B cell (primary cell): Measurements from ENCODE around the gene BLACAT1. TPM values are rescaled to one million over a fixed set of nuclear protein-coding genes. Genes with fewer than 3 reads are reported as not detected.

Experiments used
- ATAC-seq: fragments of 200-7000 bp; cut with Tn5 transposase; one replicate; pipeline ENCODE4 v1.10.0; 2021; ENCODE audit warnings: low read depth, mild to moderate bottlenecking, moderate number of reproducible peaks, moderate library complexity
- CTCF ChIA-PET: fragments of 350-600 bp; sonication (Branson Sonifier 250); formaldehyde crosslinking; loops from one replicate; lab custom pipeline; 2021; ENCODE audit warnings: antibody characterized with exemption, inconsistent platforms; lab: Charles Lee
- POLR2A ChIA-PET: fragments of 350-600 bp; sonication (Branson Sonifier 250); formaldehyde crosslinking; loops from one replicate; lab custom pipeline; 2021; ENCODE audit warnings: antibody characterized with exemption; lab: Charles Lee
- DNase-seq: peaks from one replicate; pipeline ENCODE4 v3.0.0; 2013
- H2AFZ ChIP-seq: 2 replicates; pipeline ENCODE4 v1.6.1; 2012; ENCODE audit warnings: mild to moderate bottlenecking, low read depth, low read length; ENCODE audit not compliant: insufficient read depth, poor library complexity, severe bottlenecking
- H3K27ac ChIP-seq, 2 donors: 1 replicate in 1 of 2; 2 replicates in 1 of 2; pipeline ENCODE4 v1.5.1; 2012 to 2013; ENCODE audit warnings: low read length in 2 of 2, mild to moderate bottlenecking in 2 of 2, moderate library complexity in 1 of 2
- H3K27me3 ChIP-seq, 4 experiments: fragments of 200-600 bp in 1 of 4; sonication (generic) in 1 of 4; replicated peaks in 1 of 4; 1 replicate in 2 of 4; 2 replicates in 2 of 4; pipeline versions ENCODE4 v1.6.1 to v1.7.0; 2013 to 2016; ENCODE audit warnings: low read length in 3 of 4, mild to moderate bottlenecking in 2 of 4, mixed read lengths in 1 of 4, moderate library complexity in 1 of 4; ENCODE audit not compliant: insufficient read depth in 4 of 4, control insufficient read depth in 3 of 4; ENCODE audit errors: control extremely low read depth in 1 of 4
- H3K36me3 ChIP-seq, 2 experiments: replicated peaks in 1 of 2; 1 replicate in 1 of 2; 2 replicates in 1 of 2; pipeline versions ENCODE4 v1.6.1 to v1.7.1; 2013; ENCODE audit warnings: low read length in 1 of 2; ENCODE audit not compliant: insufficient read depth in 2 of 2, control insufficient read depth in 1 of 2; ENCODE audit errors: control extremely low read depth in 1 of 2, extremely low read depth in 1 of 2
- H3K4me1 ChIP-seq, 2 donors: fragments of 200-600 bp in 1 of 2; sonication (generic) in 1 of 2; 1 replicate in 1 of 2; 2 replicates in 1 of 2; pipeline versions ENCODE4 v1.5.1 to v1.6.1; 2013 to 2017; ENCODE audit warnings: low read length in 2 of 2; ENCODE audit not compliant: control insufficient read depth in 2 of 2, insufficient read depth in 2 of 2
- H3K4me2 ChIP-seq: replicated peaks from 2 replicates; pipeline ENCODE3; 2012; ENCODE audit warnings: mild to moderate bottlenecking, low read depth, low read length; ENCODE audit not compliant: poor library complexity, severe bottlenecking
- H3K4me3 ChIP-seq, 5 experiments: fragments of 200-600 bp in 1 of 5; sonication (generic) in 1 of 5; 1 replicate in 3 of 5; 2 replicates in 2 of 5; pipeline versions ENCODE4 v1.5.1 to v1.7.0; 2011 to 2016; ENCODE audit warnings: low read length in 4 of 5, mild to moderate bottlenecking in 4 of 5, low read depth in 2 of 5, control low read depth in 1 of 5, moderate library complexity in 1 of 5; ENCODE audit not compliant: insufficient read depth in 1 of 5; ENCODE audit errors: control extremely low read depth in 1 of 5, extremely low read depth in 1 of 5
- H3K79me2 ChIP-seq: fragments of 200-600 bp; sonication (generic); one replicate; pipeline ENCODE4 v1.6.0; 2016; ENCODE audit warnings: low read length; ENCODE audit not compliant: control insufficient read depth, insufficient read depth
- H3K9ac ChIP-seq: fragments of 200-600 bp; sonication (generic); 2 replicates; pipeline ENCODE4 v1.6.1; 2017; ENCODE audit warnings: mild to moderate bottlenecking, low read length, moderate library complexity
- H3K9me3 ChIP-seq, 3 donors: one replicate each; pipeline versions ENCODE4 v1.6.1 to v1.7.1; 2013; ENCODE audit warnings: low read length in 2 of 3; ENCODE audit not compliant: control insufficient read depth in 2 of 3, insufficient read depth in 1 of 3; ENCODE audit errors: control extremely low read depth in 1 of 3
- H4K20me1 ChIP-seq: 2 replicates; pipeline ENCODE4 v1.6.0; 2012; ENCODE audit warnings: mild to moderate bottlenecking, low read length; ENCODE audit not compliant: insufficient read depth, control insufficient read depth, poor library complexity, severe bottlenecking
- H3K27ac Mint-ChIP-seq: one replicate; pipeline ENCODE4 v1.8.0; 2021; ENCODE audit warnings: mixed read lengths
- H3K27me3 Mint-ChIP-seq: one replicate; pipeline ENCODE4 v1.8.0; 2021; ENCODE audit warnings: mixed read lengths
- H3K4me1 Mint-ChIP-seq: one replicate; pipeline ENCODE4 v1.8.0; 2021; ENCODE audit warnings: mixed read lengths
- H3K4me3 Mint-ChIP-seq: one replicate; pipeline ENCODE4 v1.8.0; 2021; ENCODE audit warnings: mixed read lengths
- H3K9me3 Mint-ChIP-seq: one replicate; pipeline ENCODE4 v1.8.0; 2022; ENCODE audit warnings: mixed read lengths; ENCODE audit not compliant: insufficient read depth
- CTCF ChIP-seq: fragments of 200-600 bp; IDR thresholded peaks from one replicate; pipeline ENCODE4 v1.8.0; 2022; ENCODE audit warnings: antibody characterized with exemption, mild to moderate bottlenecking
- EZH2 ChIP-seq: IDR thresholded peaks from 2 replicates; pipeline ENCODE4 v1.6.1; 2012; ENCODE audit warnings: borderline replicate concordance, low read depth, mild to moderate bottlenecking, moderate library complexity, low read length; ENCODE audit not compliant: insufficient read depth, poor library complexity, severe bottlenecking
- WGBS: methylation state at CpG from one replicate; pipeline ENCODE4 v1.1.5; 2013; ENCODE audit warnings: missing lambda C conversion rate; ENCODE audit not compliant: insufficient coverage; 5-methylcytosine and 5-hydroxymethylcytosine counted together
- intact Hi-C: fragments of 100-400 bp; cut with micrococcal nuclease; formaldehyde crosslinking; loops from one replicate; pipeline ENCODE4 v1.10.0; 2022
- polyA plus RNA-seq: library from polyadenylated mRNA; depleted of rRNA; stranded (reverse); fragments of >200 nt; gene quantifications from 2 replicates; pipeline ENCODE4 v1.2.3, GENCODE V29; 2012
- total RNA-seq, 2 donors: library from RNA; stranded (reverse); fragments of 120-200 nt in 1 of 2; gene quantifications; 1 replicate in 1 of 2; 2 replicates in 1 of 2; pipeline versions ENCODE4 v1.2.3 to v1.2.4, GENCODE V29; 2013 to 2022

BLACAT1 gene
- total and polyA plus RNA-seq, 2 donors (not counting 1 experiment from before 2014, with no cell fraction given), result 0.03 TPM; not detected in 1

GRCh38 chr1:205481629-205482151 lies 25.8 kb upstream of the BLACAT1 start:
- Histone ChIP-seq H3K79me2 (no peaks in the 10 kb centered on the region), H4K20me1 (no peaks in the 10 kb centered on the region), H3K4me2 (peak overlapping the region; percentile 76), H3K4me1 (peaks cover 33 to 37% of the 10 kb centered on the region in 2 donors), H3K4me3 (no peak overlapping the region), H3K36me3 (no peaks in the 10 kb centered on the region), H3K27ac (peak overlapping the region in 1 of 2 donors; percentile 51), H3K9me3 (peaks cover 0 to 6% (median 0%) of the 10 kb centered on the region in 3 donors), H3K9ac (no peak overlapping the region), H3K27me3 (peaks cover 0 to 26% (median 4%) of the 10 kb centered on the region in 4 experiments), H2AFZ (peak overlapping the region; percentile 32)
- peak overlapping the region; percentile 73 for H3K27ac Mint-ChIP-seq
- ChIA-PET POLR2A (no interaction called here), CTCF (interaction anchor here (0.6 to 13.8 kb wide), 10 partner anchors 10 to 230 kb away, joined by 3 to 287 read pairs (median 8); partner anchors contain the start of gene BLACAT1)
- TF ChIP-seq EZH2 (no peak), CTCF (no peak)
- no peak for DNase-seq
- intact Hi-C loops, result no loop called here
- 40% methylated on average over 12 of the region's 15 CpGs for WGBS
- H3K4me1 Mint-ChIP-seq, result peaks cover 40% of the 10 kb centered on the region
- no peak for ATAC-seq
- H3K4me3 Mint-ChIP-seq, result peak overlapping the region; percentile 68
- no peaks in the 10 kb centered on the region for H3K9me3 Mint-ChIP-seq
- peaks cover 28% of the 10 kb centered on the region for H3K27me3 Mint-ChIP-seq

- no peaks in the 10 kb centered on the region for H3K9me3 Mint-ChIP-seq
- H3K4me1 Mint-ChIP-seq, result peaks cover 40% of the 10 kb centered on the region
- peak overlapping the region; percentile 76 for H3K4me2 ChIP-seq
- peaks cover 0 to 6% (median 2%) of the 10 kb centered on the region in 3 donors for H3K9me3 ChIP-seq
- H2AFZ ChIP-seq, result no peak overlapping the region
- DNase-seq (no peak), ATAC-seq (no peak)
- no peak overlapping the region for H3K9ac ChIP-seq
- no peaks in the 10 kb centered on the region for H3K79me2 ChIP-seq
- intact Hi-C loops, result no loop called here
- no peaks in the 10 kb centered on the region for H4K20me1 ChIP-seq
- H3K27ac ChIP-seq, result peak overlapping the region; percentile 50 to 51
- H3K27me3 ChIP-seq, result peaks cover 0 to 26% (median 4%) of the 10 kb centered on the region in 4 experiments
- peak overlapping the region; percentile 68 for H3K4me3 Mint-ChIP-seq
- TF ChIP-seq CTCF (no peak), EZH2 (no peak)
- 32% methylated on average over 11 of the region's 11 CpGs for WGBS
- H3K27ac Mint-ChIP-seq, result peak overlapping the region; percentile 73
- POLR2A ChIA-PET, result interaction anchor here (1.0 kb wide), 1 partner anchor 40 kb away, joined by 4 read pairs; no protein-coding TSS in a partner anchor
- peaks cover 33 to 37% of the 10 kb centered on the region in 2 donors for H3K4me1 ChIP-seq
- H3K36me3 ChIP-seq, result no peaks in the 10 kb centered on the region
- no peak overlapping the region for H3K4me3 ChIP-seq
- H3K27me3 Mint-ChIP-seq, result peaks cover 26% of the 10 kb centered on the region
- CTCF ChIA-PET, result interaction anchor here (1.1 to 13.8 kb wide), 10 partner anchors 6 to 208 kb away, joined by 4 to 287 read pairs (median 16); partner anchors contain the start of gene BLACAT1
Measured at GRCh38 chr1:205481218-205481617, 25.4 kb upstream of the BLACAT1 start.
